CD4-positive, alpha-beta T cell treated with Interferon alpha-2 for 1 hour (primary cell): Measurements from ENCODE around the gene WDR45B.

Experiments used
- DNase-seq, 2 donors: peaks; one replicate each; pipeline ENCODE4 v3.0.0-alpha.2; 2020 to 2022

Gene WDR45B

GRCh38 chr17:82648165-82648668 lies at the start of gene WDR45B:
Gene WDR45B, minus strand, starts transcription at chr17:82648444. Its CDS starts 104 bp downstream, at chr17:82648340.
- DNase-seq, result peak; percentile 91

- DNase-seq, result no peak
Observed at GRCh38 chr17:82697808-82698064, 49.5 kb upstream of the WDR45B start.

- DNase-seq, result peak in 1 of 2 donors; percentile 13
Observed at GRCh38 chr17:82696916-82697807, 48.9 kb upstream of the WDR45B start.

- DNase-seq, result no peak
Observed at GRCh38 chr17:82696259-82696658, 48.0 kb upstream of the WDR45B start.

GRCh38 chr17:82694647-82695046 lies 46.4 kb upstream of the WDR45B start:
- DNase-seq, result no peak

GRCh38 chr17:82693168-82693867 lies 45.1 kb upstream of the WDR45B start:
- no peak for DNase-seq

GRCh38 chr17:82692268-82692667 lies 44.0 kb upstream of the WDR45B start:
- DNase-seq, result no peak

- no peak for DNase-seq
Observed at GRCh38 chr17:82691714-82692113, 43.5 kb upstream of the WDR45B start.

GRCh38 chr17:82690786-82691489 lies 42.7 kb upstream of the WDR45B start:
- no peak for DNase-seq

GRCh38 chr17:82689077-82689476 lies 40.8 kb upstream of the WDR45B start:
- DNase-seq, result no peak

GRCh38 chr17:82687871-82688270 lies 39.6 kb upstream of the WDR45B start:
- DNase-seq, result no peak

GRCh38 chr17:82687375-82687861 lies 39.2 kb upstream of the WDR45B start:
- no peak for DNase-seq

- DNase-seq, result no peak
Observed at GRCh38 chr17:82686366-82687324, 38.4 kb upstream of the WDR45B start.

GRCh38 chr17:82685291-82685690 lies 37.0 kb upstream of the WDR45B start:
- DNase-seq, result no peak

- no peak for DNase-seq
Observed at GRCh38 chr17:82684228-82684841, 36.1 kb upstream of the WDR45B start.

- no peak for DNase-seq
Observed at GRCh38 chr17:82683534-82683933, 35.3 kb upstream of the WDR45B start.

GRCh38 chr17:82681547-82681946 lies 33.3 kb upstream of the WDR45B start:
- DNase-seq, result no peak

- no peak for DNase-seq
Observed at GRCh38 chr17:82679586-82680465, 31.6 kb upstream of the WDR45B start.

- DNase-seq, result no peak
Observed at GRCh38 chr17:82678265-82678891, 30.1 kb upstream of the WDR45B start.

- DNase-seq, result no peak
Observed at GRCh38 chr17:82677353-82677925, 29.2 kb upstream of the WDR45B start.
